GM18907 (cell line): Measurements from ENCODE around the gene PDYN.
"Not testable (repeated sequence)": the region's sequence is repeated elsewhere in the genome, so short reads cannot be mapped to it uniquely, and the experiment has no call there.

Experiments used
- ATAC-seq: cut with Tn5 transposase; IDR thresholded peaks from one replicate; pipeline ENCODE4 v1.9.1; 2021; ENCODE audit warnings: mild to moderate bottlenecking, moderate library complexity; ENCODE audit not compliant: unreplicated experiment

PDYN gene

DNA sequence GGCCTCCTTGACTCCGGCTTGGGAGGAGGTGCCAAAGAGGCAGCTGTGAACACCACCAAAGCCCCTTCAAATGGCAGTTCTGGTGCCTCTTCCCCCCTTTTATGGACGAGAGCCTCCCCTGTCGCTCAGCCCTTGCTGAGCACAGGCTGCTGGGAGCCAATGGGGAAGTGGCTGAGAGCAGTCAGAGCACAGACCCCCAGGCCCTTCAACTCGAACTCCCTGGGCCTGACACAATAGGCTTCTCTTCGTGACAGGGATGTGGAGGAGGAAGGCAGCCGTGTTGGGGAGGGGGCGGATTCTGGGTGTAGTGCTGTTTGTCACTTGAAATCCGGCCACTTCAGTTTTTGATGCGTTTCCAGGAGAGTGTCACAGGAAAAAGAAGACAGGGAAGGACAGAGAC is at the start of gene PDYN:
Gene PDYN, minus strand, starts transcription at position 73 of the 400 bp plus-strand sequence. CDS start 10,974 bp downstream, outside the sequence.
- no peak for ATAC-seq

DNA sequence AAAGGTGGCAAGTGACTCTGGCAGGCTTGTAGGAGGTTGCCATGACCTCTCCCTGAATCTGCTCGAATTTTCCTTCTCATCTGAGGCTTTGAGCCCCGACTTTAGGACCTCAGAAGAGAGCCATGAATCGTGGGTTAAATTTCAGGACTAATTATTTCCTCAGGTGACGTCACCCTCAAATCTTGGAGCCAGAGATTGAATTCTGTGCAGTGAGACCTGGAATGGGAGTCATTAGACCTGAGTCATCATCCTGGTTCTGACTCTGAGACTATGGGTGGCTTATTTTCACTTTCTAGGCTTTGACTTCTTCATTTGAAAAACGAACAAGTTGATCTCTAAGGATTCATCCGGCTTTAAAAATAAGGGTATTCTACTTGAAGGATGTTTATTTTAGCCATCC is 48.5 kb upstream of the PDYN start:
- no peak for ATAC-seq

- no peak for ATAC-seq
Observed at GRCh38 chr20:2038161-2038560, 44.3 kb upstream of the PDYN start.

GRCh38 chr20:2037296-2037914 is 43.5 kb upstream of the PDYN start:
- no peak for ATAC-seq

DNA sequence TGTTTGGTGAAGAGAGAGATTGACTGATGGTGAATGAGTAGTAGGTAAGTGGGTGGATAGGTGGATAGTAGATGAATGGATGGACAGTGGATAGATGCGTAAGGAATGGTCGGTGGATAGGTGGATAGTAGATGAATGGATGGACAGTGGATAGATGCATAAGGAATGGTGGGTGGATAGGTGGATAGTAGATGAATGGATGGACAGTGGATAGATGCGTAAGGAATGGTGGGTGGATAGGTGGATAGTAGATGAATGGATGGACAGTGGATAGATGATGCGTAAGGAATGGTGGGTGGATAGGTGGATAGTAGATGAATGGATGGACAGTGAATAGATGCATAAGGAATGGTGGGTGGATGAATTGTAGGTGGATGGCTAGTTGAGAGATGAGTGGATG is 42.5 kb upstream of the PDYN start:
- not testable (repeated sequence) for ATAC-seq

- no peak for ATAC-seq
Observed at GRCh38 chr20:2032168-2032567, 38.3 kb upstream of the PDYN start.

DNA sequence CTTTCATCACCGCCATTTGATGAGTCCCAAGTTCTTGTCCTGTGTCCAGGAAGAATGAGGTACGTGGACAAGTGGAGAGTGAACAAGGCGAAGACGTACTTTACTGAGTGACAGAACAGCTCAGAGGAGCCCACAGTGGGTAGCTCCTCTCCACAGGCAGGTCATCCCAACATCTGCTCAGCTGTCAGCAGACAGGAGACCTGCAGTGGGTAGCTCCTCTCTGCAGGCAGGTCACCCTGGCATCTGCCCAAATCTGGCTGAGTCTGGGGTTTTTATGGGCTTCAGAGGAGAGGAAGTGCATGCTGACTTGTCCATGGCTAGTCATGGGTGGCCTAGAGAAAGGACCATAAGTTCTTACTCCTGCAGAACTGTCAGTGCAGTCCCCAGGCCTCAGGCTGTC is 32.7 kb upstream of the PDYN start:
- ATAC-seq, result no peak

DNA sequence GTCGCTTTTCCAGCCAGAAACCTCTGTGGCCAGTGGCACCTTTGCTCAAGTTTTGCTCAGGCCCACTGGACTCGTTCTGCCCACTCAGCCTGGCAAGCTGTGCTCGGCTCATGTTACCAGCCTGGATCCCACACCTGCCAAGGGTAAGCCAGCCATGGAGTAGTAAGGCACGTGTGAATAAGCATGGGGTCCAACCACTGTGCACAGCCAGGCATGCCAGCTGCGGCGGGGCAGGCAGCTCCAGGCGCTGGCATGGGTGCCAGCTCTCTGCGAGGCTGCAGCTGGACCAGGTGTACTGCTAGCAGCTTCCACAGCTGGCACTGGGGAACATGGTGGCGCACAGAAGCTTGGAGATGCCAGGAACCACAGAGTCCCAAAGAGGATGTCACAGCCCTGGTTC is 32.1 kb upstream of the PDYN start:
- no peak for ATAC-seq

GRCh38 chr20:2023151-2023550 is 29.3 kb upstream of the PDYN start:
- ATAC-seq, result no peak

GRCh38 chr20:2022163-2022562 is 28.3 kb upstream of the PDYN start:
- ATAC-seq, result no peak

DNA sequence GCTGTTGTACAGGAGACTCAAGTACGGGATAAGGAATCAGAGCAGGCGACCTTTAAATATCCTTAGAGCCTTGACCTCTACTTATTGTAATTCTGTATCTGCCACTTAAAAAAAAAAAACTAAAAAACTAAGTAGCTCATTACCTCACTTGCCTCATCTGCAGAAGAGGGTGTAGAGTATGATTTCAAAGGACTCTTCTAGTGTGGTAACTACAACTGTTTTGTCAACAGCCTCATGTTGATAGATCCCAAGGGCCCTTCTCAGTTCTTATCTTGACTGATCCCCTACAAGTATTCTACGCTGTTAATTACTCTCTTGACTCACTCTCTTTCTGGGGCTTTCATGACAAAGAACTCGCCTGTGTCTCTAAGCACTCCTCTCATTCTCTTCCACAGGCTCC is 16.7 kb upstream of the PDYN start:
- ATAC-seq, result no peak

DNA sequence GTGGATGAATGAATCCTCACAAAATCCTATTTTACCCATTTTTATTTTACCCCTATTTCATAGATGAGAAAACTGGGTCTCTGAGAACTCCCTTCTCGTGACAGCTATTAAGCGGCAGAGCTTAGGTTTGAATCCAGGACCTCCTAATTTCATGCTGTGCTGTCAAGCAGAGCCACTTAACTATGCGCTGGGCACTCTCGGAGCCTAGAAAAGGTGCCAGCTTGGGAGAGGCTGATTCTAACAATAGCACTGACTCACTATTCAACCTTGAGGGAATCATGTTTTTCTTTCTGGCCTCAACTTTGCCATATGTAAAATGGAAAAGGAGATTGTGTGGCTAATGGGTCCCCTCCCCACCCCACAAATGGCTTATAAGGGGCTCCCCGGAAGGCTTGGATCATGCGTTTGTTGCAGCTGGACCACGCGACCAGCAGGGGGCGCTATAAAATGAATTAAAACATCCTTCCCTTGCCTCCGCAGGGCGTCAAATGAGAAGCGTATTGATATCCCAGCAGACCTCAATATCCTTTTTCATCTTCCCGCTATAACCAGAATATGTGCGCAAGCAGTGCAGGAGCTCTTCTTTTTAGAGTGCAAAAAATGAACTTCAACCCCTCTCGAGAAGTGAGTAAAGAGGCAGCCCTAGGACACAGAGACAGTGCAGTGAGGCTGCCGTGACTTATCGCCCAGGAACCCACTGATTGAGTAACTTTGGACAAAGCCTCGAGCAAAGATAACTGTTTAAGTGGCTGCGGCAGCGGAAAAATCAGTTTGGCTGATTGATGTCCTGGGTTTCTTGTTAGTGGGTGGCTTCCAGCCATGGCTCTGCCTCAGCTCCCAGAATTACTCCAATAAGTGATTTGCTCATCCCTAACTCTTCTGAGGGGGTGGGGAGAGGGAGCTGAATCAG is 12.8 kb upstream of the PDYN start:
- ATAC-seq, result no peak

GRCh38 chr20:2005831-2006426 is 12.1 kb upstream of the PDYN start:
- ATAC-seq, result no peak

- ATAC-seq, result no peak
Observed at GRCh38 chr20:2005359-2005758, 11.5 kb upstream of the PDYN start.

DNA sequence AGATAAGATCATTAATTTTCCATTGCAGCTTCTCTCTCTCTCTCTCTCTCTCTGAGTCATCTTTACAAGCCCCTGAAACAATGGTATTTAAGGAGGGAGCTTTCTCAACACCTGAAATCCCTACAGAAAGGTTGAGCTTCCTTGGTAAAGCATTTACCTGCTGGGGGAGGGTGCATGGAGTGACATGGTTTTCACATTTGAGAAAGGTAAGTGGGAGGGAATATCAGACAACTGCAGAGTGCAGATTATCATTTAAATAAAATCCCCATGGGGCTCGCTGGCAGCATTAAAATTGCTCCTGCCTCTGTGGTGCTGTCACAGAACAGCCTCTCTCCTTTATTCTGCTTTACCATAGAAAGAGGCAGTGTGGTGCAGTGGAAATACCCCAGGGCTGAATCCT is 10.3 kb upstream of the PDYN start:
- ATAC-seq, result no peak

DNA sequence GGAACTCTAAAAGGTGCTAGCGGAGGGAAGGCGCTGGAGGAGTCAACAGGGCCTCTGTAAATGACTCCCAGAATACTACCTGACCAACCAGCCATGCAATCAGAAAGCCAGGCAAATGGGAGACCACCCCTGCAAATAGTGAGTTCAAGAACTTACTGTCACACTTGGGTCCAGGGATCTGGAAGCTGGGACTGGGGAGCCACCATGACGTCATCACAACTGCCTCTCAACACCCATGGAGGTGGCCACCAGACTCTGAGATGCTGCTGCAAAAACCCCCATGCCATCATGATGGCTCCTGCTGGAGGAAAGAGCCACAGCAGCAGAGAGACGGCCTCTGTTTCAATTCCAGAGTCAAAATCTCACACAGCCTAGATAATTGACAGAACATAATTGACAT is 8.5 kb upstream of the PDYN start:
- no peak for ATAC-seq

DNA sequence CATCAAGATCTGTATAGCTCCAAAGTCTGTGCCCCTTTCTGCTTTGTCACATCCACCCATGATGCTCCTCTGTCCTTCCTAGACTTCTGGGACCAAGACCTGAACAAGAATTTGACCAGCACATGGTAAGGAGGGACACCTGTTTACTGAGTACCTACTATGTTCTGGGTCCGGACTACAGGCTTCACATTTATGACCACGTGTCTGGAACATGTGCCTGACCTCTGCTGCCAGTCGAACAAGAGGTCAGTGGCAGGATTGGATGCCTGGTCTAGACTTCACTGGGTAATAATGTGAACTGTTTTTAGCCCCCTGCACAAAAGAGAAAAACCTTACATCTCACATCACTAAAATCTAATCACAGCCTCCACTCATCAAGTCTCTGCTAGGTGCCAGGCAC is 7.3 kb upstream of the PDYN start:
- no peak for ATAC-seq

- ATAC-seq, result no peak
Observed at GRCh38 chr20:2000285-2000684, 6.4 kb upstream of the PDYN start.

DNA sequence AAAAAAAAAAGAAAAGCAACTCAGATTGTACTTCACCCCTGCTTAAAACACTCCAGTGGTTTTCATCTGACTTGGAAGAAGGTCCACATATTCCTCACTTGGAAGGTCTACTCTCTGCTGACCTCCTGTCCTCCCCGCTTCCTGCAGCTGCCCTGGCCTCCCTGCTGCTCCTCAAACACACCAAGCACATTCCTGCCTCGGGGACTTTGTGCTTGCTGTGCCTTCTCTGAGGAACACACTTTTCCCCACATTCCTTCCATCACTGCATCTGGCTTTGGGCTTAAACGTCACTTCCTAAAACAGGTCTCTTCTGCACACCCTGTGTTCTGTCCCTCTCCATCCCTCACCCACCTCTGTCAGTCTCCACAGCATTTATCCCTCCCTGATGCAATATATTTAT is 4.9 kb upstream of the PDYN start:
- no peak for ATAC-seq

- ATAC-seq, result no peak
Observed at GRCh38 chr20:1998193-1998520, 4.3 kb upstream of the PDYN start.

DNA sequence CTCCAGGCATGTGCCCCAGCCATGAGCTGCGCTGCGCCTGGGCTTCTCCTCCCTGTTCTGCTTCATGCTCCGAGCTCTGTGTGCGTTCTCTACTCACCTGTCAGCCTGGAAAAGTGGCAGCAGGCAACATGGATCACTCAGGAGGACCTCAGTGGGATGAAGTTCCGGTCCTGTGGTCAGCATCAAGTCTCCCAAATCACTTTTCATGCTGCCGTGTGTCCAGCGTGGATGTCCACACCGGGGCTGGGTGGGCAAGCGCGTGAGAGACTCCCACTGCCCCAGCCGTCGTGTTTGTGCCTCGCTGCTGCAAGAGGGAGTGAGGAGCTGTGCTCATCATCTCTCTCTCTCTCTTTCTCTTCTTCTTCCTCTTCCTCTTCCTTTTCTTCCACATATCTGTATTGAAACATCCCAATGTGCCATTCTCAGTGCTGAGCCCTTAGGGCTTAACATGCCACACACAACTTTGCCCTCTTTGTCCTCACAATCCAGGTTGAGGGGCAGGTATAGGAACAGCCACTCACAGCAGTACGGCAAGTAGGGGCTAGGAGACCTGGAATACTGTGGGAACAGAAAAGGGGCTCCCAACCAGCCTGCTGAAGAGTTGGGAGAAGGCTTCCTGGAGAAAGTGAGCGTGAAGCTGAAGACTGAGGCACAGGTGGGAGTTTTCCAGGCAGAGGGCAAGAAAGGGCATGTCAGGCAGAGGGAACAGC is 3.8 kb upstream of the PDYN start:
- no peak for ATAC-seq
